Measurements from ENCODE around the gene MMEL1.

MMEL1 gene

GRCh38 chr1:2604844-2605508 lies 27.8 kb downstream of the MMEL1 start:
- no peak for DNase-seq (ENCODE audit: low spot score)

DNA sequence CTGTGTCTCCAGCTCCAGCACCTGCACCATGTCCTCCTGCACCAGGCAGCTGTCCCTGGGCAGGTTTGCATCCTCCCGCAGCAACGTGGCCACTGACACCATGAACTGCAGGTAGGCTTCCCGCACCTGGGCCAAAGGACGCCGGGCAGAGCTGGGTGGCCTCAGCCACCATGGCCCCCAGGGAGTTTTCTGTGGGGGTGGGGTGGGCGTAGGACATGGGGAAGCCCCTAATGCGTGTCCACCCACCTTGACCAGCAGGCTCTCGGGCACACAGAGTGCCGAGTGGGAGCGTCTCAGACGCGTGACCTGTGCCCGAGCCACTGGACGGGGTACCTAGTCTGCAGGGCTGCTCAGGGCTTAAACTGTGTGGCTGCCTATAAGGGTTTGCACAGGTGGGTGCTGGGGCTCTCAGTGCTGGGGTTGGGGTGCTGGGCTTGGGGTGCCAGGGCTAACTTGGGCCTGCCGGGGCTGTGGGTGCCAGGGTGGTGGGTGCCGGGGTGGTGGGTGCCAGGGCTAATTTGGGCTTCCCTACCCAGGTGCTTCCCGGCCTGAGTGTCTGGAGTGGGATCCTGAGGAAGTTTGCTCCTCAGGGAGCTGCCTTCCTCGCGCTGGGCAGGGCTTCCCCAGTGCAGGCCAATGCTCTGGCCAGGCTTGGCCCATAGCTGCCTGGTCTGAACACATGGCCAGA lies 28.5 kb downstream of the MMEL1 start:
- DNase-seq (ENCODE audit: low spot score), result no peak

DNA sequence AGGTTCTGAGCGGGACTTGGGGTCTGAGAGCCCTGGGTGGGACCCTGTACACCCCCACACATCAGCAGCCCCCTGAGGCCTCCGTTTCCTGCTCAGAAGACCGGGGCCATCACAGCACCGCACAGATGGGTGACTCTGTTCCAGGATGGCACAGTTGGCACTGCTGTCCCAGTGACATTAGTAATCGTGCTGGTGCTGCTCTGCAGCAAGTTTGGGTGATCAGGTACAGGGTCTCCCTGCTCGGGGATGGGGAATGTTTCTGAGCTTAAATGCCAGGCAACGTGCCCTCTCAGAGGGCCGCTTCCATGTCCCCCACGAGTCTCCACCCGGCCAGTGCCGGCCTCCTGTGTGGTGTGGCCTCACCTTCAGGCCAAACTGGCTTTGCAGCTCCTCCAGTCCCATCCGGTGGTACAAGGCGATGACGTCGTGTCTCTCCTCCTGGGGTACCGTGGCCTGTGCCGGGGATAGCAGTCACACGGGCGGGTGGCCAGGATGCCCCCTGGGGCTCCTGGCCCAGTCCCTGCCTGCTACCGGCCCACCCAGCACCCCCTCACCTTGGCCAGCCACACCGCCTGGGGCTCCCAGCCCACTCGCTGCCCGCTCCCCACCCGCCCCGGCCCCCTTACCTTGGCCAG lies 29.2 kb downstream of the MMEL1 start:
- DNase-seq (ENCODE audit: low spot score), result no peak

GRCh38 chr1:2602866-2603520 lies 29.8 kb downstream of the MMEL1 start:
- no peak for DNase-seq (ENCODE audit: low spot score)

DNA sequence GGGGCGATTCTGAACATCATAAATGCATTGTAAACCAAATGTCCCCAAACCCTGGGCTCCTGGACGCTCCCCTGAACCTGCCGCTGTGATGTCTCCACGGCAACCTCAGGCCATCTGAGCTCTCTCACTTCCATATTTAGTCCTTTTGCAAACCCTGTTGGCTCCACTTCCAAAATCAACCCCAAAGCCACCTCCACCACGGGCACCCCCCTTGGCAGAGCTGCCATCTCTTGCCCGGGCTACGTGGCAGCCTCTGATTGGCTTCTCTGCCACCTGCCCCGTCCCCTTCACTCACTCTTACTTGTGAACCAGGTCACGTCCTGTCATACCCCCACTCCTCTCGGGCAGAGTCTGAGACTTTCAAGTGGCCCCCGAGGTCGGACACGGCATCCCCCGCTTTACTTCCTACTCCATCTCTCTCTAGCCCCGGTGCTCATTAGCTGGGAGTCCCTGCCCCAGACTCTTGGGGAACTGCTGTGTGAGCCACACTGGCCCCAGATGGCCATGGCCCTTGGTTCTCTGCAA lies 30.4 kb downstream of the MMEL1 start:
- no peak for DNase-seq (ENCODE audit: low spot score)

DNA sequence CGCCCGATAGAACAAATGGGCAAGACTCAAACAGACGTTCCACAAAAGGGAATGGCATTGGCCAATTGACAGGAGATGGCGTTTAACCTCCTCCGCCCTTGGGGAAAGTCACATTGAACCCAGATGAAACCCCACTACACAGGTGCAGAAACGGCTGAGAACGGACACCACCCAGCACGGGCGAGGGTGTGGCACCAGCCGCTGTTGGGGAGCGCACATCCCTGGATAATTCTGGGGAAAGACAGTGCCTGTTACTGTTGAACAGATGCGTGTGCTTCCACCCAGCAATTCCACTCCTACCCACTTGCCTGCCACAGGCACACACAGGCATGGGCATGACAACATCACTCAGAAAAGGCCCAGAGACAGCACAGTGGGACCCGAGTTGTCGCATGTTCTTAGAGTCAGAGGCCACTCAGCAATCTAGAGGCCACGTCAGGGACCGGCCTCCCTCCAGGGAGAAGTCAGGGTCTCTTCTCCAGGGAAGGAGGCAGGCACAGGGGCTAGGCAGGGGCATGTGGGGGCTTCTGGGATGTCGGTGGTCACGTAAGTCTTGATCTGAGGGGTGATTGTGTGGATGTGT lies 31.0 kb downstream of the MMEL1 start:
- no peak for DNase-seq (ENCODE audit: low spot score)

- no peak for DNase-seq (ENCODE audit: low spot score)
Measured at GRCh38 chr1:2598329-2598931, 34.4 kb downstream of the MMEL1 start.

DNA sequence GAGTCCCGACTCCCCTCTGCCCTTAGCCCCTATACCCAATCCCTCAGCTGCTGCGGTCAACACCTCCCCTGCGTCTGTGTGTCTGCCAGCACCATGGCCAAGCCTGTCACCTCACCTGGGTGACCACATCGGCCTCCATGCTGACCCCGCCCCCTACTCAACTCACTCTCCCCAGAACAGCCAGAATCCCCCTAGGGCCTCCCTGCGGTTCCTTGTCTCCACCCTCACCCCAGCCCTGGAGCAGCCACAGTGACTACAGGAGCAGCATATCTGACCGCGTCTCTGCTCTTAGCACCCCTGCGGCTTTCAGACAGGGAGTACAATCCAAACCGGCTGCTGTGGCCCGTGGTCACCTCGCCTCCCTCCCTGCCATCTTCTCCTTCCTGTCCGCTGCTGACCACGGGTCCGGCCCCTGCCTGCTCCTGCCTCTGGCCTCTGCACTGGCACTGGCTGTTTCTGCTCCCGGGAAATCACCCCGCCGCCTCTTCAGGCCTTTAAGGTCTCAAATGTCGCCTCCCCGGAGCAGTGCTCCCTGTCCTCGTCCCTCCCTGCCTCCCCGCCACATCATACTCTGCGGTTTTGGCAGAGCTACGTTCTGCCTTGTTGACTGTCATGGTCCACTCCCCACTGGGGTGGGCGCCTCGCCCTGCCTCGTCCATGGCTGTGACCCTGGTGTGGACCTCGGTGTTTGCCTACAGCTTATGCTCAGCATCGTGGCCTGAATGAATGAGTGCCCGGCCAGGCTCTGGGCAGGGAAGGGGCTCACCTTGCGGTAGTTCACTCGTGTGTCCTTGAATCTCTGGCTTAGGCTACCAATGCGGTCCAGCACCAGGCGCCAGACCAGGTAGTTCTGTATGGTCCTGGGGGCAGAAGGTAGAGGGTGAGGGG lies 35.1 kb downstream of the MMEL1 start:
- DNase-seq (ENCODE audit: low spot score), result no peak

DNA sequence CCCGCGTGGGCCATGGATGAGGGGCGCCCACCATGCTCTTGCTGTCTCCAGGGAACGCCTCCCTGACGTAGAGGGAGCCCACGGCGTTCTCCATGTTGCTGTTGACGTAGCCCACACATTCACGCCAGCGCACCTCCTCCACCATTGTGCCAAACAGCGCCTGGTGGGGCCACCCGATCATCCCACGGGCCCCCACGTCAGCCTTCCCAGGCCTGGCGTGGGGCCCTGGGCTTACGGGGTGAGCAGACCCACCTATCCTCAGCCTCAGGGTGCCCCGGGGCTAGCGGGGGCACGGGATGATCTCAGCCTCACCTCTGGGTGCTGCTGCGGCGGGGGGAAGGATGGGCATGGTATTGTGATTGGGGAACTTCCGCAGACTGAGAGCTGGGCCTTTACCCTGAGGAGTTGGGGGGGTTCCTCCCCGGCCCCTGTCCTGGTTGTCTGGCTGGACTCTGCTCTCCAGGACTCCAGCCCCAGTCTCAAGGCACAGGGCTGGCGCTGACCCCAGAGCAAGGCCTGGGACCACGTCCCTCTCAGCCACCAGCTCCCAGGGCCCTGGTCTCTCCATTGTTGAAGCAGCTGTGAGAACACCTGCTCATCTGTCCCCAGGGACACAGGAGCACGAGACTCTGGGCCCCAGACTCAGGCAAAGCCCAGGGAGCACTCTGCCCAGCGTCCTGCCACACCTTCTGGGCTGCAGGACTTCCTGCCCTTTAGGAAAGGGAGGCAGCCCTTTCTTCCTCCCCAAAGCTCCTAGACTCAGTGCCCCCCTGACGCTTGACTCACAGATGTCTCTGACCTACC lies 36.1 kb downstream of the MMEL1 start:
- DNase-seq (ENCODE audit: low spot score), result no peak

DNA sequence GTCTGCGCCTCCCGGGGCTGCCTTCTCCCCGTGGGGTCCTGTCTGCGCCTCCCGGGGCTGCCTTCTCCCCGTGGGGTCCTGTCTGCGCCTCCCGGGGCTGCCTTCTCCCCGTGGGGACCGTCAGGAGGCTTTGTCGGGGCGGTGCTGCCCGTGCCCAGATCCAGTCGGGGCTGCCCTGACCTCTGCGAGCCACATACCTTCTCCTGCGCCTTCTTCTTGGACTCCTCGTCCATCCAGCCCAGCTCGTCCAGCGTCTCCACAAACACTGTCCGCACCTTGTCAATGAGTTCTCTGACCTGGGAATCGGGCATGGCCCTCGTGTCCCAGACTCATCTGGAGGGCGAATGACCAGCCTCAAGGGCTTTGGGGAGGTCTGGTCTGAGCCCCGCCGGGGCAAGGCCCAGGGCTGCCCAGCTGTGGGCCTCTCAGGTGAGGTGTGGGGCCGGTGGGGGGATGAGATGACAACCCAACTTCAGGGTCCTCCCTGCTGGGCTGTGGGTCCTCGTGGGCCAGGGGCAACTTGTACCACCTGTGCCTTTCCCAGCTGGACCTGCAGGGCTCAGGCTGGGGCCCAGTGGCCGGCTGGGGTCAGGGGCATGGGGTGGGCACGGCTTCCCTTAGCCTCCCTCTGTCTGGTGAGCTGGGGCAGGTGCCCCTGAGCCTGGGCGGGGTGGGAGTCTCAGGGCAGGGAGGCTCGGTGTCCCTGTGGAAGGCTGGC lies 36.8 kb downstream of the MMEL1 start:
- no peak for DNase-seq (ENCODE audit: low spot score)

DNA sequence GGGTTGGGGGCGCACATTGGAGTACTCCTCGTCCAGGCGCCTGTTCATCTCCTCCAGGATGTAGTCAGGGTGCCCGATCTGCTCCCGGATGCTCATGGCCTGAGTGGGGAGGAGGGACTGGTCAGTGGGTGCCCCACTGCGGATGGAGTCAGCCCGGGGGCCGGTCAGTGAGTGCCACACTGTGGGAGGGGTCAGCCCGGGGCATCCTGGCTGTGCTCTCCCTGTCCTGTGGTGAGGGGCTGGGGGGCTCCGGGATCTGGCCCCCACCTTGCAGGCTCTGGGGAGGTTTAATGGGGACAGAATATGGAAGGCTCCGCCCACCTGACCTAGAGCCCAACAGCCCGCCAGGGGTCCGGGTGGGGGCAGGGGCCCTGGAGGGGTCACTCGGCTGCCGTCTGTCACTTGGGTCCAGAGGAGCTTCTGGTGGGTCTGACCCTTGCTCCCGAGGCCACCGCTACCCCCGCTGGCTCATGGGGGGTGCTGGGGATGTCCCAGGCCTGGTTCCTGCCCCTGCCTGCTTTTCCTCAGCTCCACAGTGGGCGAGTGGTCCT lies 37.5 kb downstream of the MMEL1 start:
- DNase-seq (ENCODE audit: low spot score), result no peak

DNA sequence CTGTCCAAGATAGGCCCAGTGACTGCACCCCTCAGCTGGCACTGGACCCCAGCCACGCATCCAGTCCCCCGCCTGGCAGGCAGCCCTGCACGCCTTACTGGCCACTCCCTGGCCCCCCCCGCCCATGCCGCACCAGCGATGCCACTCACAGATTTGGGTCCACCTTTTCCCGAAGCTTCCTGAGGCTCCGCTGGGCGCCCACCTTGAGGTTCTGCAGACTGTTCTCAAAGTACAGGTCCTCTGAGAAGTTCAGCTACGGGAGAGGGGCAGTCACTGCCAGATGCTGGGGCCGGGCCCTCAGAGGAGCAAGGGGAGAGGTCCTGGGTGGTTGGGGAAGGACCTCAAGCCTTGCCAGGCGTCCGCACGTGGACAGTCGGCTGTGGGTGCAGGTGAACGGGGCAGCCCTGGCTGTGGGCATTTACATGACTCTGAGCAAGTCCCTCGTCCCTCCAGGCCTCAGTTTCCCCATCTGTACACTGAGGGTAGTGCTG lies 38.1 kb downstream of the MMEL1 start:
- no peak for DNase-seq (ENCODE audit: low spot score)

- DNase-seq (ENCODE audit: low spot score), result no peak
Measured at GRCh38 chr1:2594001-2594640, 38.7 kb downstream of the MMEL1 start.

DNA sequence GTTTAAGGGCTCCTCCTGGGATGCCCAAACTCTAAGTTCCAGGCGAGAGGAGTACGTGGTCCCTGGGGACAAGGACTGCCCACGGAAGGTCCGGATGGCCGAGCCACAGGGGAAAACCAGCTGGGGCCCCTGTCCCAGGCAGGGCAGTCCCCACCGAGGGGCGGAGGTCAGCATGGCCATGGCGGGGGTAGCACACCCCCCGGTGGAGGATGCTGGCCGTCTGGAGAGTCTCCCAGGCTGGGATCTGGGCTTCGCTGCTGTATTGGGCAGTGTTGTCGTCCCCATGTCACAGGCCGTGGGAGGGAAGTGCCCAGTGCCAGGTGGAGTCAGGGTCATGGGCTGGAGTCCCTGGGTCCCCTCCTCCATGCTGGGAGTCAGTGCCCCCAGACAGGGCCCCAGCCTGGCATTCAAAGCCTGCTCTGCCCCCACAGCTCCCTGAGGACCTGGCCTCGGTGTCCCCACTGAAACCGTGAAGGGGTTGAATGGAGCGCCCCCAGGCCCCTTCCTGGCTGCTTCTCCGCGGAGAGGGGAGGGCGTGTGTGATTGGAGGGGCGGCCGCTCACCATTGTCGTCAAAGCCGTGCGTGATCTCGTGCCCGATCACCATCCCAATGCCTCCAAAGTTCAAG lies 39.5 kb downstream of the MMEL1 start:
- DNase-seq (ENCODE audit: low spot score), result no peak

GRCh38 chr1:2592672-2593071 lies 40.1 kb downstream of the MMEL1 start:
- no peak for DNase-seq (ENCODE audit: low spot score)

DNA sequence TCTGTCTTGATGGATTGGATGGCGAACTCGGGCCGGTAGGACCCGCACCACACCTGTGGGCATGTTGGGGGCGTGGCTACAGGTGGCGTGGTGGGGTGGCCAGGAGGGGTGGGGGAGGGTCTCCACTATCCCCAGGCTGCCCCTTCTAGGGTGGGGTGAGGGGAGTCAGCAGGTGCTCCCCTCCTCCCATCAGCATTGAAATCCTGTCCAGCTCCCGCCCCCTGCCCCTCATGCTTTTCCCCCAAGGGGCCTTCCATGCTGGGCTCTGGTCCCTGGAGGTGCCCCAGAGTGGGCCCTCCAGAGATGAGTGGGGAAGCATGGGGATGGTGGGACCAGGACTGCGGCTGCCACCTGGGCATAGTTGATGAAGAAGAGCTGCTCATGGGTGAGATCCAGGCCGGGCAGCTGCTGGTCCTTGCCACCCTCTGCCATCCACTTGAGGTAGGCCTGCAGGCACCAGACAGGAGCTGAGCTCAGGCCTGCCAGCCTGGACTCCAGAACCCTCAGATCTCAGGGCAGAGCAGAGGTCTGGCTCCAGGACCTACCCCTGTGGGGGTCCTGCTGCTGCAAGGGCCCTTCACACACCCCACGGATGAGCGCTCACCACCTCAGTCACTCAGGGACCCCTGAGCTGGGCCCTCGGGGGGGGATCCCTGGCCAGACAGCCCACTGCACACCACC lies 41.1 kb downstream of the MMEL1 start:
- DNase-seq (ENCODE audit: low spot score), result no peak

DNA sequence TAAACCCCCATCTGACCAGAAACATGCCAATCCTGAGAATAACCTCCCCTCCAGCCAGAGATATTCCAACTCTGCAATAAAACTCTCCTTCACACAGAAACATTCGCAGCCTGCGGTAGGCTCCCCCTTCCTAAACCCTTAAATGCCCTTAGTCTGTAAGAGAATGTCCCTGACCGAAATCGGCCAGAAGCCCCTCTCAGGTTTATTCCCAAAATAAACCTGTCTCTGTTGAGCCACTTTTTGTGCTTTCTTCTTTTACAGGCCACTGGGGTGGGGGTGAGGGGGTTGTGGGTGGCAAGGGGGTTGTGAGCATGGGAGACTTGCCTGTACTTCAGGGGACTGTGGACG lies 41.6 kb downstream of the MMEL1 start:
- DNase-seq (ENCODE audit: low spot score), result no peak

Measured in HuH-7.5 (cell line).